Thymus (tissue), 11 donors: Measurements from ENCODE around the gene C2orf76. TPM values are rescaled to one million over a fixed set of nuclear protein-coding genes. Genes with fewer than 3 reads are reported as not detected.

Experiments used
- DNase-seq, 9 donors: peaks; one replicate each; pipeline ENCODE4 v3.0.0-alpha.2; 2013; ENCODE audit warnings: low spot score in 9 of 9, low read depth in 6 of 9, missing footprints in 1 of 9
- H3K27ac ChIP-seq, 2 donors: one replicate each; pipeline ENCODE4 v1.5.1; 2013; ENCODE audit warnings: control low read depth in 1 of 2, low read depth in 1 of 2, low read length in 1 of 2, mild to moderate bottlenecking in 1 of 2, moderate library complexity in 1 of 2
- H3K27me3 ChIP-seq, 2 donors: one replicate each; pipeline ENCODE4 v1.5.1; 2013; ENCODE audit warnings: low read length in 1 of 2; ENCODE audit not compliant: control insufficient read depth in 2 of 2, insufficient read depth in 1 of 2
- H3K36me3 ChIP-seq, 2 donors: one replicate each; pipeline ENCODE4 v1.5.1; 2013; ENCODE audit warnings: low read length in 1 of 2, mild to moderate bottlenecking in 1 of 2, moderate library complexity in 1 of 2; ENCODE audit not compliant: control insufficient read depth in 2 of 2, insufficient read depth in 2 of 2
- H3K4me1 ChIP-seq, 2 donors: one replicate each; pipeline ENCODE4 v1.5.1; 2013; ENCODE audit warnings: low read length in 2 of 2; ENCODE audit not compliant: control insufficient read depth in 2 of 2, insufficient read depth in 2 of 2
- H3K4me3 ChIP-seq, 2 donors: one replicate each; pipeline ENCODE4 v1.5.1; 2013; ENCODE audit warnings: low read length in 2 of 2, control low read depth in 1 of 2, mild to moderate bottlenecking in 1 of 2
- H3K9me3 ChIP-seq, 2 donors: one replicate each; pipeline ENCODE4 v1.5.1; 2013; ENCODE audit warnings: low read length in 1 of 2, mild to moderate bottlenecking in 1 of 2; ENCODE audit not compliant: control insufficient read depth in 2 of 2, insufficient read depth in 1 of 2
- WGBS: extraction: QIAGEN DNeasy Blood & Tissue Kit; methylation state at CpG from one replicate; pipeline ENCODE4 v1.1.7; 2013; 5-methylcytosine and 5-hydroxymethylcytosine counted together
- polyA plus RNA-seq: library from polyadenylated mRNA; stranded (reverse); fragments of 200-250 nt; gene quantifications from one replicate; pipeline ENCODE4 v1.2.3, GENCODE V29; 2013
- total RNA-seq: library from RNA; stranded (reverse); fragments of 120-200 nt; gene quantifications from one replicate; pipeline ENCODE4 v1.2.4, GENCODE V29; 2013
- donor health status: healthy.

The C2orf76 gene
- total and polyA plus RNA-seq, 2 donors: 14.7 to 25.6 TPM

DNA sequence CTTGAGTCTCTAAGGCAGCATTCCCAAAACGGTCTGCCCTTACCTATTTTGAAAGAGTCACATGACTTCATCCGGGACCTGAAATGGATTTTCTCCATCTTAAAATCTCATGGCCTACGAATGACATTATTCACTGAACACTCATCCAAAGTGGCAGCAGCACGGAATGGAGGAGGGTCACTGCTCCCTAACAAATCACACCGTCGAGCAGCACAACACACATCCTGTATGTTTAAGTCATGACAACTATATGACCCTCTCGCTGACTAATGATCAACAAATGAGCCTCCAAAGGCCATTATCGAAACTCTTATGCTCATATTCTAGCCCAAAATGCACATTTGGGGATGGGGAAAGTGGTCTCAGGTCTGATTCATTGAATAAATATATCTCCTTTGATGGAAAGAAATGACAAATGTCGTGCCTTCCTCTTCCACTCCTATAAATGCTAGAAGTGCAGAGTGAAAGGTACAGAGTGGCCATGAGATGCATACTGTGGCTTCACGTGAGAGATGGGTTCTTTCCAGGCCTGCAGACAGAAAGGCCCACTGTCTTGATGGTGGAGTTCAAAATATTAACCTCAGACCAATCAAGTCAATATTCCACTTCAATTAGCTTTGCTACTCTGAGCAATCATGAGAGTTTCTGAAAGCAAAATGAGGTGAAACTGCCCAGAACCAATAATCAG lies 70.8 kb downstream of the C2orf76 start:
- no peaks in the 10 kb centered on the region for H3K36me3 ChIP-seq
- no peak overlapping the region for H3K27ac ChIP-seq
- H3K27me3 ChIP-seq: no peaks in the 10 kb centered on the region
- DNase-seq: no peak
- H3K4me3 ChIP-seq: no peak overlapping the region
- no peaks in the 10 kb centered on the region for H3K9me3 ChIP-seq
- no peaks in the 10 kb centered on the region for H3K4me1 ChIP-seq
- 96% methylated on average over 10 of the region's 10 CpGs for WGBS

DNA sequence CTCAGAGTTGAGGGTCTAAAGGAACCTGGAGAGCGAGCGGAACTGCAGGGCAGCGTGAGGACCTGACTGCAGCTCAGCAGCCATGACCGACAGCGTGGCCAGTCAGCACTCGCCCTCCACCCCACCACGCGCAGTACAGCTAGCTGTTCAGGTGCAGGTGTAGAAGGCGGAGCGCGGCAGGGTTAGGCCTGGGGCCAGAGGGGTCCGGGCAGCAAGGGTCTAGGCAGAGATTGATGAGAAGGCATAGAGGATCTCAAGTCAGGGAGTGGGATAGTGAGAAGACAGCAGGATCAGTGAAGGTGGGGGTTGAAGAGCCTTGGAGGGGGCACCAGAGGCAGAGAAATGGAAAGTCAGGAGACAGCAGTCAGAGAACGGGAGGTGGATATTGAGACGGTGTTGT lies 72.0 kb downstream of the C2orf76 start:
- Histone ChIP-seq H3K4me3 (no peak overlapping the region), H3K27me3 (no peaks in the 10 kb centered on the region), H3K4me1 (no peaks in the 10 kb centered on the region), H3K9me3 (no peaks in the 10 kb centered on the region), H3K27ac (no peak overlapping the region), H3K36me3 (no peaks in the 10 kb centered on the region)
- 90% methylated on average over 14 of the region's 14 CpGs for WGBS
- no peak for DNase-seq

DNA sequence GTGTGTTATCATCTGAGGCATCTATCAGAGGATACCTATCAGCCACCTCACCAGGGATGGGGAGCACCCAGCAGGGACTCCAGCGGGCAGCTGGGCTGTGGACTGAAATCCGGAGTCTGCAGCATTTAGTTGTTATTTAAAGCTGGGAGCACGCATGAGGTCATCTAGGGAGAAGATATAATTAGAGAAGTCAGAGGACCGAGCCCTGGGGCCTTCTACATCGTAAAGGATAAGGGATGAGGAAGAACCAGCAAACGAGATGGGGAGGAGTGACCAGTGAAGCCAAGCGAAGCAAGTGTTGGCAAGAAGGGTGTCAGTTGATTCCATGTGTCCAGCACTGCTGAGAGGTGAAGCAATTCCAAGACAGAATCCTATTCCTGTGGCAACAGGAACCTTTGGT lies 72.7 kb downstream of the C2orf76 start:
- DNase-seq: no peak
- WGBS: 81% methylated on average over 7 of the region's 7 CpGs
- H3K27me3 ChIP-seq: no peaks in the 10 kb centered on the region
- H3K4me1 ChIP-seq: no peaks in the 10 kb centered on the region
- no peaks in the 10 kb centered on the region for H3K9me3 ChIP-seq
- H3K27ac ChIP-seq: no peak overlapping the region
- H3K4me3 ChIP-seq: no peak overlapping the region
- no peaks in the 10 kb centered on the region for H3K36me3 ChIP-seq

DNA sequence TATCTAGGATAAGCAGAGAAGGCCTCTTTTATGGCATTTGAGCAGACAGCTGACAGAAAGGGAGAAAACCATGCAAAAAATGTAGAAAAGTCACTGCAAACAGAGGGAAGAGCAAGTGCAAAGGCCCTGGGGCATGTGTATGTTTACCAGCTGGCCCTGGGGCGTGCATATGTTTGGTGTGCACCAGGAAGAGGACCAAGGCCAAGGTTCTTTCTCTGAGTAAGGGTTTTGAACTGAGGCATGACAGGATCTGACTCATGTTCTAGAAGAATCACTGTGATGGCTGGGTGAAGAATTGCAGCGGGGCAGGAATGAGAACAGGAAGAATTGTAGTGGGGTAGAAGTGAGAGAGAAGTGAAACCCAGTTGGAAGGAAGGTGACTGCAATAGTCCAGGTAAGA lies 73.4 kb downstream of the C2orf76 start:
- no peak overlapping the region for H3K27ac ChIP-seq
- no peak overlapping the region for H3K4me3 ChIP-seq
- WGBS: 100% methylated on average over 2 of the region's 2 CpGs
- no peak for DNase-seq
- no peaks in the 10 kb centered on the region for H3K27me3 ChIP-seq
- H3K4me1 ChIP-seq: no peaks in the 10 kb centered on the region
- no peaks in the 10 kb centered on the region for H3K36me3 ChIP-seq
- H3K9me3 ChIP-seq: no peaks in the 10 kb centered on the region

DNA sequence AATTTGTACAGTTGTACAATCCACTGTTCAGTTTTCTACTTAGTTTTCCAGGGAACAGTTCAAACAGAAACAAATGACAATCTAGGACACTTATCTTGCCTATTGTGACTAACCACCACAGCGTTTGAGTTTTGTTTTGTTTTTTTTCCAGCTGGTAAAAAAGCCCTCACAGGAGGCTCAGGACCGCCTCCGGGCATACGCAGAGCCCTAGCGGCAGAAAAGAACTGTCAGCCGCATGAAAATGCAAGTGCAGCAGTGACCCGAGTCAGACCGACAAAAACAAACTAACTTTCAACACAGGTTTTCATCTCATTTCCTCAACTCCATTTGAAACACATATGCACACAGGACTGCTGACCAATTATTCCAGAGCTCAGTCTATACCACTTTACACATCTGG lies 74.4 kb downstream of the C2orf76 start:
- Histone ChIP-seq H3K36me3 (no peaks in the 10 kb centered on the region), H3K27me3 (no peaks in the 10 kb centered on the region), H3K4me3 (no peak overlapping the region), H3K4me1 (no peaks in the 10 kb centered on the region), H3K9me3 (no peaks in the 10 kb centered on the region), H3K27ac (no peak overlapping the region)
- WGBS: 59% methylated on average over 8 of the region's 8 CpGs
- DNase-seq: peak in 1 of 9 donors; percentile 13

DNA sequence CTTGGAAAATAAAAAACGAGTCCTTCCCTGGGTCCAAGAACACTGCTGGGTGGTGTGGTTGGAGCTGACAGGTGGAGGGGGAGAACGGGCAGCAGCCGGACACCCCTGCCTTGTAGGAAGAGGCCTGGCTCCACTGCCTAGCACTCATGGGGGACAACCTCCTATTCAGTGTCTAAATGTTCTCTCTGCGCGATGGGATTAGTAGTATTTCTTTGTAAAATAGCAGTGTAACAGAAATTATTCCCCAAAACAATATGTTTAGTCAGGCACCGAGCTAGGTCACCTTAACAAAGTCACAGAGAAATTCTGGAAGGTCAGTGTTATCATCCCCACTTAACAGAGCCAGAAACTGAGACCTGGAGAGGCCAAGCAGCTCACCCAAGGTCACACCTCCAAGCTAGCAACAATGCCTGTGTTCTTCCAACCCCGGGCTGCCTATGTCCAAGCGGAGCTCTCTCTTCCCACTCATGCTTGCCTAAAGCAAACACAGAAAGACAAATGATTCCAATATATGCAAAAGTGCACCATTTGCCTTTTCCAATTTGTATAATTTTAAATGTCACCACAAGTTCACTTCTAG lies 75.0 kb downstream of the C2orf76 start:
- no peaks in the 10 kb centered on the region for H3K9me3 ChIP-seq
- H3K4me3 ChIP-seq: no peak overlapping the region
- no peaks in the 10 kb centered on the region for H3K4me1 ChIP-seq
- H3K36me3 ChIP-seq: no peaks in the 10 kb centered on the region
- no peak for DNase-seq
- H3K27me3 ChIP-seq: no peaks in the 10 kb centered on the region
- WGBS: 97% methylated on average over 8 of the region's 8 CpGs
- H3K27ac ChIP-seq: no peak overlapping the region

DNA sequence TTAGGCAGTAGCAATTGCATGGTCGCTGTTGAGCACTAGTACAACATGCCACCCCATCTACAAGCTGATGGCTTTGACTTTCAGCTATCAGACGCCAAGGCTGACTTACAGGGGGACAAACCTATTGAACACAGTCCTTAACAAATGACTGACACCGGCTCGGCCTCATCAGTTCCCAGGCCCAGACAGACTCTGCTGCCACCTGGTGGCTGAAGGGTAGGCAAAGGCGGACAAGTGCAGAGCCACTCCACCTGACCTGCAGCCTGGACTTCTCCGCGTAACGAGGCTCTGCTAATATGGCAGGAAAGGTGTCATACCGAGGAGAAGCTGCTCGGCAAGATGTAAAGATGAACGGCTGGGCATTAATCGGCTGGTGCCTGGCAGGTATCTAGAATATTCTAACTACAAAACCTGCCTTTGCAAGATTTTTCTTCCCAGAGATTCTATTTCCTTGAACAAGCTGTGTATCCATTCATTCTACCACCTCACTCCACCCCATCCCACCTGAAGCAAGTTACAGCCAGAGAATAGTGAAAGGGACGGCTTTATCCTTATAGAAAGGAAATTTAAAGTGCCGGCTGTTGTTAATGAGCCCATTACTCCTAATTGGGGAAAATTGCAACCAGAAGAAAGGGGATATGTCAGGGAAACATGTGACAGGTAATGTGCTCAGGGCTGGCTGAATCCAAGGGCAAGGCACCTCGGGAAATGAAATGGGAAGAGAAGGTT lies 75.6 kb downstream of the C2orf76 start:
- Histone ChIP-seq H3K9me3 (no peaks in the 10 kb centered on the region), H3K27ac (no peak overlapping the region), H3K27me3 (no peaks in the 10 kb centered on the region), H3K36me3 (no peaks in the 10 kb centered on the region), H3K4me3 (no peak overlapping the region), H3K4me1 (no peaks in the 10 kb centered on the region)
- 95% methylated on average over 15 of the region's 15 CpGs for WGBS
- DNase-seq: peak in 3 of 9 donors; percentile 8 to 59 (median 22)

DNA sequence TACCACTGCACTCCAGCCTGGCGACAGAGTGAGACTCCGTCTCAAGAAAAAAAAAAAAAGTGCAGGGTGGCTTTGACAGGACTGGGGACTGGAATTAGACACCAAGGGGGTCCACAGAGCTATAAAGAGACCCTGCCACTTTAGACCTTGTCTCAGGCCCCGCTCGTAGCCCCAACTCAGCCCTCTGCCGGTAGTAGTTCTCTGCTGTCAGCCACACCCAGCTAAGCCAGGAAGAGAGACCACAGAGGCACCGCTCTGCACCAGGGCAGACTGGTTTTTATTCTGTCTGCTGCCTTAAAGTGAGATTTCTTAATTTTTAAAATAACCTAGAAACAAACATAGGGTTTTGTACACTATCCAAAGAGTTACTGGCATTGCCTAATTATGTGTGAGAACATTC lies 77.0 kb downstream of the C2orf76 start:
- DNase-seq: no peak
- Histone ChIP-seq H3K4me3 (no peak overlapping the region), H3K4me1 (no peaks in the 10 kb centered on the region), H3K27me3 (no peaks in the 10 kb centered on the region), H3K9me3 (no peaks in the 10 kb centered on the region), H3K27ac (no peak overlapping the region), H3K36me3 (no peaks in the 10 kb centered on the region)
- WGBS: 95% methylated on average over 6 of the region's 6 CpGs

DNA sequence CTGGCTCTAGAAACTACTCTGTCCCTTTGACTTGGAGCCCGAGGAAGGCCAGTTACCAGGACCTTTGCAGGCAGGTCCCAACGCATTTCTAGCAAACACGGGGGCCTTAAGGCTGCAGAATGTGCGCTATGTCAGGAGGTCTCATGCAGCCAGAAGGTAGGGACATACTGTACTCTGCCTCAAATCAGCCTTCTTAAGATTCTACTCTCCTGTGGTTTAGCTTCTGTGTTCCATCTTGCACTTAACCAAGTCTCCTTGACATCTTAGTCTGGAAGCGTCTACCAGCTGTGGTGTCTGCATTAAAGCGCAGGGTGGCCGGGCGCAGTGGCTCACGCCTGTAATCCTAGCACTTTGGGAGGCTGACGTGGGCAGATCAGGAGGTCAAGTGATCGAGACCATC lies 77.5 kb downstream of the C2orf76 start:
- no peak for DNase-seq
- H3K4me1 ChIP-seq: no peaks in the 10 kb centered on the region
- WGBS: 84% methylated on average over 11 of the region's 11 CpGs
- H3K9me3 ChIP-seq: no peaks in the 10 kb centered on the region
- H3K36me3 ChIP-seq: no peaks in the 10 kb centered on the region
- H3K27ac ChIP-seq: no peak overlapping the region
- no peaks in the 10 kb centered on the region for H3K27me3 ChIP-seq
- no peak overlapping the region for H3K4me3 ChIP-seq
